ENCODE data around the gene TMEM266.
A peak's percentile ranks its signal among the peaks of the same experiment; 100 is the strongest.

Gene TMEM266

DNA sequence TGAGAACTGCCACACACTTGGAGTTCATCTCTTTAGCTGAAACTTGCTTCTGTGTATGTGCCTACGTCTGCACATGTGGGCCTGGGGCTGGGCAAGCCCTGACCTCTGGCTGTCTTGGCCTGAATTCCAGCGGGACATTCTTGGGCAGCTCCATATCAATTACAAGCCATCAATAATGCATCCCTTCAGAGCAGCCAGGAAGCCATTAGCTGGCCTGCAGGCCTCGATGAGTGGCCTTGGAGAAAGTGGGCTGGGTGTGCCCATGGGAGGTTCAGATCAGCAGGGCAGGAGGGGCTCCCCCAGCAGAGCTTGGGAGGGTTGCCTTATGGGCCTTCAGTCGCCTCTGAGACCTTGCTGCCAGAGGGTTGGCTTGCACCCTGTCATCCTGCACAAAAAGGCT, 127.4 kb downstream of the TMEM266 start:
- TF ChIP-seq, protein P1, sequence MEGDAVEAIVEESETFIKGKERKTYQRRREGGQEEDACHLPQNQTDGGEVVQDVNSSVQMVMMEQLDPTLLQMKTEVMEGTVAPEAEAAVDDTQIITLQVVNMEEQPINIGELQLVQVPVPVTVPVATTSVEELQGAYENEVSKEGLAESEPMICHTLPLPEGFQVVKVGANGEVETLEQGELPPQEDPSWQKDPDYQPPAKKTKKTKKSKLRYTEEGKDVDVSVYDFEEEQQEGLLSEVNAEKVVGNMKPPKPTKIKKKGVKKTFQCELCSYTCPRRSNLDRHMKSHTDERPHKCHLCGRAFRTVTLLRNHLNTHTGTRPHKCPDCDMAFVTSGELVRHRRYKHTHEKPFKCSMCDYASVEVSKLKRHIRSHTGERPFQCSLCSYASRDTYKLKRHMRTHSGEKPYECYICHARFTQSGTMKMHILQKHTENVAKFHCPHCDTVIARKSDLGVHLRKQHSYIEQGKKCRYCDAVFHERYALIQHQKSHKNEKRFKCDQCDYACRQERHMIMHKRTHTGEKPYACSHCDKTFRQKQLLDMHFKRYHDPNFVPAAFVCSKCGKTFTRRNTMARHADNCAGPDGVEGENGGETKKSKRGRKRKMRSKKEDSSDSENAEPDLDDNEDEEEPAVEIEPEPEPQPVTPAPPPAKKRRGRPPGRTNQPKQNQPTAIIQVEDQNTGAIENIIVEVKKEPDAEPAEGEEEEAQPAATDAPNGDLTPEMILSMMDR (IDR thresholded peaks at IDR 0.05; ENCODE audit: control extremely low read depth, extremely low read depth, low read depth, missing control alignments), result no peak
- no peak for DNase-seq (ENCODE audit: extremely low spot score)
- POLR2A ChIA-PET, result interaction anchor here (0.6 kb wide), 1 partner anchor 153 kb away, joined by 8 read pairs; no protein-coding TSS in a partner anchor
- CTCF ChIA-PET, result interaction anchor here (0.7 to 4.0 kb wide), 8 partner anchors 10 to 680 kb away, joined by 3 to 20 read pairs (median 4); no protein-coding TSS in a partner anchor

DNA sequence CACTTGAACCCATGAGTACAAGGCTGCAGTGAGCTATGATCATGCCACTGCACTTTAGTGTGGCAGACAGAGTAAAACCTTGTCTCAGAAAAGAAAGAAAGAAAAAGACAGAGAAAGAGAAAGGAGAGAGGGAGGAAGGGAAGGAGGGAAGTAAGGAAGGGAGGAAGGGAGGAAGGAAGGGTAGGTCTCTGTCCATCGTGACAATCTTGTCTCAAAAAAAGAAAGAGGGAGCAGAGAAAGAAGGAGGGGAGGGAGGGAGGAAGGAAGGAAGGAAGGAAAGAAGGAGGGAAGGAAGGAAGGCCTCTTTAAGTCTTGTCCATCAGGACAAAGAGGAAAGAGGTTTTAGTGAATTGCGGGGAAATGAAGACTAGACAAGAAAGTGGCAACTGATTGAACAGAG, 129.3 kb downstream of the TMEM266 start:
- CTCF ChIA-PET, result interaction anchor here (1.3 to 4.0 kb wide), 3 partner anchors 11 to 677 kb away, joined by 4 to 26 read pairs (median 11); no protein-coding TSS in a partner anchor
- no peak for DNase-seq (ENCODE audit: extremely low spot score)
- TF ChIP-seq, protein P1 (IDR thresholded peaks at IDR 0.05; ENCODE audit: control extremely low read depth, extremely low read depth, low read depth, missing control alignments), result no peak
- POLR2A ChIA-PET, result no interaction called here

DNA sequence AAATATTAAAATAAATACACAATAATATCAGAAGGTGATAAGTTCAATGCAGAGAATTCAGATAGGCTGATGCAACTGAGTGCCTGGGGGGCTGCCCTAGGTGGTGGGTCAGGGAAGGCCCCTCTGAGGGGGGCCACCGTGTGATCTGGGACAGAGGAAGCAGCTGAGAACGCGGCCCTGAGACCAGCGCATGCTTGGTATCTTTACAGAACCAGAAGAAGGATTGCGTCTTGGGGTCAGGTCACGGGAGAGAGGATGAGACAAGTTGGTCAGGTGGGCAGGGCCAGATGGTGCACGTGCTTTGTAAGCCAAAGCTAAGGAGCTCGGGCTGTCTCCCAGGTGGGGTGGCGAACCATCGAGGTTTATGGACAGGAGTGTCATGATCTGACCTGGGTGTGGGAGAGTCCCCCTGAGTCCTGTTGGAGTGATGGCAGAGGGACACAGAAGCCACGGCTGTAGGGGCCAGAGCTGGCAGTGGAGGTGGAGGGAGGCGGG, 130.3 kb downstream of the TMEM266 start:
- no peak for DNase-seq (ENCODE audit: extremely low spot score)
- ChIA-PET POLR2A (no interaction called here), CTCF (interaction anchor here (0.7 to 4.0 kb wide), 16 partner anchors 8 to 805 kb away, joined by 3 to 26 read pairs (median 4); partner anchors contain the start of gene PSTPIP1)
- TF ChIP-seq, protein P1 (IDR thresholded peaks at IDR 0.05; ENCODE audit: control extremely low read depth, extremely low read depth, low read depth, missing control alignments), result no peak

DNA sequence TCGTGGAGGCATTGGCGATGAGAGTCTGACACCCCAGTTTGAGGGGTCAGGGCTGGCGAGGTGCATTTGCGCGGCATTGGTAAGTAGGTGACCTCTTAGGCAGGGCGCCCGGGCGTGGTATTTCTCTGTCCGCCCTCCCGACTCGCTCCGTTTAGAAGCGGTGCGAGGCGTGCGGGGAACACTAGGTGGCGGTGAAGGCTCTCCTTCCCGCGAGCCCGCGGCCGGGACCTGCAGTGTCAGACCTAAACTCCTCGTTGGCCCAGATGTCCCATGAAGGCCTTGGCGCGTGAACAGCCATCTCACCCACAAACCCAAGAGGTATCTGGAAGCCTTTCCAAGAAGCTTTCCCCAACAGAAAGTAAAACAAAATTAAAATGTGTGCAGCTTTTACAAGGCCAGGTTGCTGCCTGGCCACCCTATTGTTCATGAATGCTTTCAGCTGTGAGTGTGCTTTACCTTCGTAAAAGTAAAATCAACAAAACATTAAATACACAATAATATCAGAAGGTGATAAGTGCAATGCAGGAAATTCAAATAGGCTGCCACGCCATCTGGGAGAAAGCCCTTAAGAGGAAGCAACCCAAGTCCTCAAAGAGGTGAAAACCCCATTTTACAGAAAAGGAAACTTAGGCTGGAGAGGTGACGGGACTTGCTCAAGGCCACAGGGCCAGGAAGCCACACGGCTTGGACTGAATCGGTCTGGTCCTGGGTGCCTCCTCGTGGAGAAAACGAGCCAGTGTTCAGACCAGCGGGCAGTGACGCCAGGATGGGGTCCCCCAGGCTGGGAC, 131.2 kb downstream of the TMEM266 start:
- TF ChIP-seq, protein P1 (IDR thresholded peaks at IDR 0.05; ENCODE audit: control extremely low read depth, extremely low read depth, low read depth, missing control alignments), result peak; percentile 88
- CTCF ChIA-PET, result interaction anchor here (0.7 to 4.0 kb wide), 26 partner anchors 9 to 804 kb away, joined by 3 to 26 read pairs (median 4); partner anchors contain the start of genes ISL2 and PSTPIP1
- POLR2A ChIA-PET, result no interaction called here
- DNase-seq (ENCODE audit: extremely low spot score), result peak; percentile 92

DNA sequence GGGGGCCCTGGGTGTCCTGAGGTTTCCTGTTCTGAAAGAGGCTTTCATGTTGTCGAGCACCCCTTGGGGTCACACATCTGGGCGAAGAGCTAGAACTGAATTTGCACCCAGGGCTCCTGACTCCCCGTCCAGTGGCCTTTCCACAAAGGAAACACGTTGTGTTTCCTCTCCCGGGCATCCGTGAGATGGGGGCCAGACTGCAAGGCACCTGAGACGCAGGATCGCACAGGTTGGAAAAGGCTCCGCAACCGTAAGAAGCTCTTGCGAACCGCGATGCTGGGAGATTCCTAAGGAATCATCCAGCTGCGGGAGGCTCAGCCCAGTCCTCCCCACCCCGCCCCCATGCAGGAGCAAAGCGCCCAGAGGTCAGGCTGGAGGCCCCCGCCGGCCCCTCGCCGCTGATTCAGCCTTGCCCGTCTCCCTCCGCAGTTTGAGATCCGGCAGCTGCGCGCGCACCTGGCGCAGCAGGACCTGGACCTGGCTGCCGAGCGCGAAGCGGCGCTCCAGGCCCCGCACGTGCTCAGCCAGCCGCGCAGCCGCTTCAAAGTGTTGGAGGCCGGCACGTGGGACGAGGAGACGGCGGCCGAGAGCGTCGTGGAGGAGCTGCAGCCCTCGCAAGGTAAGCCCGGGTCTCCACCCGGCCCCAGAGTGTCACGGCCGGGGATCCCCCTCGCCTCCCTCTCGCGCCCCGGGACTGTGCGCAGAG, 131.9 kb downstream of the TMEM266 start:
- POLR2A ChIA-PET, result no interaction called here

More for the DNA sequence above, 131.9 kb downstream of the TMEM266 start:
- CTCF ChIA-PET, result interaction anchor here (0.7 to 4.0 kb wide), 24 partner anchors 9 to 803 kb away, joined by 3 to 26 read pairs (median 4); partner anchors contain the start of genes ISL2 and PSTPIP1
- TF ChIP-seq, protein P1 (IDR thresholded peaks at IDR 0.05; ENCODE audit: control extremely low read depth, extremely low read depth, low read depth, missing control alignments), result no peak
- DNase-seq (ENCODE audit: extremely low spot score), result no peak
